Measurements from ENCODE around the gene RBP3.

GRCh38 chr10:47359626-47360418, 11.7 kb downstream of the RBP3 start:
- no peak for TF ChIP-seq CTCF (IDR thresholded peaks at IDR 0.05; ENCODE audit: low read depth, low read length, missing input control)
- no peak for TF ChIP-seq HNF4A (conservative IDR thresholded peaks at IDR 0.05)
- no peak for TF ChIP-seq RAD21 (IDR thresholded peaks at IDR 0.05)
